ENCODE results near the gene LCP1.

LCP1 gene

DNA sequence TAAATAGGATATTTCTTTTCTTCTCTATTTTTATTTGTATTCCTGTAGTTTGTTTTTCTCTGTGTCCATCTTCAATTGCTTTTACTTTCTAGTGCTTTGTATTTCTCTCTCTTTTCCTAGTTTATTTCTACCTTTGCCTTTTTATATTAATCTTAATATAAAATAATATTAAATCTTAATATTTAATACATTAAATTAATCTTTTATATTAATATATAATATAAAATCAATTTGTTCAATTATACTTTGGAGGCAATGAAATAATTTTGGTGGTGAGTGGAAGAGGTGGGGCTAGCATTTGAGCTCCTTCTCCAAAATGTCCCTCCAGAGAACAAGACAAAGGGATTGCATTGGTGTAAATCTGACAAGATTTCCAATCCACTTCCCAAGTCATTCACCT lies 70.8 kb downstream of the LCP1 start:
- in situ Hi-C loops (cut with MboI; ENCODE audit: low sequenced_read_pairs, unreplicated experiment): loop anchor here (25.0 kb wide), 1 partner anchor 299 kb away; no protein-coding TSS in a partner anchor
- DNase-seq (ENCODE audit: low spot score): no peak
- TF ChIP-seq, protein P1, sequence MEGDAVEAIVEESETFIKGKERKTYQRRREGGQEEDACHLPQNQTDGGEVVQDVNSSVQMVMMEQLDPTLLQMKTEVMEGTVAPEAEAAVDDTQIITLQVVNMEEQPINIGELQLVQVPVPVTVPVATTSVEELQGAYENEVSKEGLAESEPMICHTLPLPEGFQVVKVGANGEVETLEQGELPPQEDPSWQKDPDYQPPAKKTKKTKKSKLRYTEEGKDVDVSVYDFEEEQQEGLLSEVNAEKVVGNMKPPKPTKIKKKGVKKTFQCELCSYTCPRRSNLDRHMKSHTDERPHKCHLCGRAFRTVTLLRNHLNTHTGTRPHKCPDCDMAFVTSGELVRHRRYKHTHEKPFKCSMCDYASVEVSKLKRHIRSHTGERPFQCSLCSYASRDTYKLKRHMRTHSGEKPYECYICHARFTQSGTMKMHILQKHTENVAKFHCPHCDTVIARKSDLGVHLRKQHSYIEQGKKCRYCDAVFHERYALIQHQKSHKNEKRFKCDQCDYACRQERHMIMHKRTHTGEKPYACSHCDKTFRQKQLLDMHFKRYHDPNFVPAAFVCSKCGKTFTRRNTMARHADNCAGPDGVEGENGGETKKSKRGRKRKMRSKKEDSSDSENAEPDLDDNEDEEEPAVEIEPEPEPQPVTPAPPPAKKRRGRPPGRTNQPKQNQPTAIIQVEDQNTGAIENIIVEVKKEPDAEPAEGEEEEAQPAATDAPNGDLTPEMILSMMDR (IDR thresholded peaks at IDR 0.05; ENCODE audit: borderline replicate concordance, control extremely low read depth, extremely low read depth, insufficient read depth, missing control alignments): no peak

DNA sequence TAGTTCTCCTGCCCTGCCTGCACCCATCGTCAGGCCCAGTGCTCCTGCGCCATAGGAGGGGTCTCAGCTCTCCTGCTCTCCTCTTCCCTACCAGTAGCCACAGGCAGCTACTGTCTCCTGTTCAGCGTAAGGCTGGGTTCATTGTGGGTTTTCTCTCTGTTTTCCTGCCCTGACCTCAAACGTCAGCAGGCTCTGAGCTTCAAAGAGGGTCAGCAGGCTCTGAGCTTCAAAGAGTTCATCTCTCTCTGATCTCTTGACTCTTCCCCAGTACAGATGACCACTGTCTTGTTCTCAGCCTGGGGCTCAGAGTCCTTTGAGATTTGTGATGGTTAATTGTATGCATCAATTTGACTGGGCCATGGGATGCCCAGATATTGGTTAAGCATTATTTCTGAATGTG lies 72.5 kb downstream of the LCP1 start:
- in situ Hi-C loops (cut with MboI; ENCODE audit: low sequenced_read_pairs, unreplicated experiment): loop anchor here (25.0 kb wide), 1 partner anchor 297 kb away; no protein-coding TSS in a partner anchor
- TF ChIP-seq, protein P1 (IDR thresholded peaks at IDR 0.05; ENCODE audit: borderline replicate concordance, control extremely low read depth, extremely low read depth, insufficient read depth, missing control alignments): no peak
- DNase-seq (ENCODE audit: low spot score): no peak

DNA sequence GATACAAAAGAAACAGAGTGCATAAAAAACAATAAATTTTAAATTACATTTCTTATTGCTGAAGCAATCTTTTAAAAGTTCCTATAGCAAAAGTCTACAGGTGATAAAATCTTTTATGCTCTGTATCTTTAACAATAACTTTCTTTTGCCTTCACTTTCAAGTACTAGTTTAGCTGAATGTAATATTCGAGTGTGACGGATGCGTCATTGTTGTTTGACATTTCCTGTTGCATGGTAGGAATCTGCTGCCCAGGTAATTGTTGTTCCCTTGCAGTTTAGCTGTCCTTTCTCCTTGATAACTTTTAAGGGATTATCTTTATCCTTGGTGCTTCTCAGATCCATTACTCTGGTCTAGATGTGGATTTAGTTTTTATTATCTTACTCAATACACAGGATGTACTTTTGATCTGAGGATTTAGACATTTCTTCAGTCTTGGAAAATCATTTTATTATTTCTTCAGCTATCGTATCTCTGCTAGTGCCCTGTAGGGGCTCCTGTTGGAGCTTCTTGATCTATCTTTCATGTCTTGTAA lies 75.1 kb downstream of the LCP1 start:
- TF ChIP-seq, protein P1 (IDR thresholded peaks at IDR 0.05; ENCODE audit: borderline replicate concordance, control extremely low read depth, extremely low read depth, insufficient read depth, missing control alignments): no peak
- DNase-seq (ENCODE audit: low spot score): no peak
- in situ Hi-C loops (cut with MboI; ENCODE audit: low sequenced_read_pairs, unreplicated experiment): loop anchor here (25.0 kb wide), 1 partner anchor 295 kb away; no protein-coding TSS in a partner anchor

GRCh38 chr13:46104868-46105267 lies 77.1 kb downstream of the LCP1 start, which contains the start of gene CPB2:
CPB2 (minus strand) TSS chr13:46105033; CDS start chr13:46105009, 24 bp downstream.
- DNase-seq (ENCODE audit: low spot score): no peak
- TF ChIP-seq, protein P1 (IDR thresholded peaks at IDR 0.05; ENCODE audit: borderline replicate concordance, control extremely low read depth, extremely low read depth, insufficient read depth, missing control alignments): no peak
- in situ Hi-C loops (cut with MboI; ENCODE audit: low sequenced_read_pairs, unreplicated experiment): loop anchor here (25.0 kb wide), 1 partner anchor 293 kb away; no protein-coding TSS in a partner anchor

- TF ChIP-seq, protein P1 (IDR thresholded peaks at IDR 0.05; ENCODE audit: borderline replicate concordance, control extremely low read depth, extremely low read depth, insufficient read depth, missing control alignments): no peak
- in situ Hi-C loops (cut with MboI; ENCODE audit: low sequenced_read_pairs, unreplicated experiment): loop anchor here (25.0 kb wide), 1 partner anchor 291 kb away; no protein-coding TSS in a partner anchor
- DNase-seq (ENCODE audit: low spot score): no peak
Observed at GRCh38 chr13:46103037-46103436, 78.9 kb downstream of the LCP1 start.

DNA sequence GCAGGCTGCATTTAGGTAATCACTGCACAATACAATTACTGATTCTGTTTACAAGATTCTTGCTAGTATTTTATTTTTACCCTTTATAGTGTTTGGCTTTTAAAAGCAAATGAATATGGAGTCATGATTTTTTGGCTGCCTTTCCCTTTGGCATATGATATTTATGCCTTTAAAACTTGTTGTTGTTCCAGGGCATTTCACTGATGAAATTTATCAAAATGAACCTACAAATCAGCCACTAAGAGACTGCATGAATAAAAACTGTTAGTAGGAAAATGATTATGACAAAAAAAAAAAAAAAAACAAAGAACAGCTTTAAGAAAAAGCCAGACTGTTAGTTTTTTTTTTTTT lies 79.7 kb downstream of the LCP1 start:
- TF ChIP-seq, protein P1 (IDR thresholded peaks at IDR 0.05; ENCODE audit: borderline replicate concordance, control extremely low read depth, extremely low read depth, insufficient read depth, missing control alignments): no peak
- in situ Hi-C loops (cut with MboI; ENCODE audit: low sequenced_read_pairs, unreplicated experiment): loop anchor here (25.0 kb wide), 1 partner anchor 290 kb away; no protein-coding TSS in a partner anchor
- DNase-seq (ENCODE audit: low spot score): no peak

Data from GM13976 (cell line).